Measurements from ENCODE around the gene UBAC2. TPM values are rescaled to one million over a fixed set of nuclear protein-coding genes. Genes with fewer than 3 reads are reported as not detected.

The UBAC2 gene
- total and polyA plus RNA-seq, 4 donors = 49.9 to 77.1 (median 53.7) TPM

DNA sequence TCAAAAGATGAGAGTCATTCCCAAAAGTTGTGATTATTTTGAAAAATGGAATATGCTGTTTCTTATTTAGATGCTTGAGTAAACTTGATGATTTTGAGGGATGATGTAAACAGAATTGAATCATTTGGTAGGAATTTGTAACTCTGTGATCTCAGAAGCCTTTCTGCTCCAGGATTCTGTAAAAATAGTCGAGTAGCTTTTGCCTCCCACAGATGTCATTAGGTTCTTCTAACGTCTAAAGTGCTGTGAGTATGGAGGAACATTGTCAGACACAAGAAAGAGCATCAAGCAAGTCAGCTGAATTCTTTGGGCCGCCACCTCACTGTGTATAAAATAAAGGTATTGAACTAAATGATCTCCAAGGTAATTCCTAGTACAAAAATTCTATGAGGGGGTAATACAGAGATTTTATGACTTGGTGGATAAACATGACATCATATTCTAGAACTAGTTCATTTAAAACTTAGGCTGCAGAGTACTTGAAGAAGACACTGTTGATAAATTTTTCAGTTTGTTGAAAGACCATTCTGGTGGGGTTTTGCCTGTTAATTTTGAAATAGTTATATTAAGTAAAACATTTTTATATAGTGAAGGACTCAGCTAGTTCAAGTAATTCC is 107.9 kb downstream of the UBAC2 start:
- peaks cover 0 to 14% (median 5%) of the 10 kb centered on the region in 5 donors for H3K4me1 ChIP-seq (ENCODE audit: control insufficient read depth in 5 of 5, insufficient read depth in 5 of 5, low read length in 5 of 5)
- no peaks in the 10 kb centered on the region for H3K27me3 ChIP-seq (ENCODE audit: control insufficient read depth in 3 of 3, insufficient read depth in 3 of 3, low read length in 2 of 3)
- no peak overlapping the region for H3K9ac ChIP-seq (ENCODE audit: insufficient read depth in 1 of 2, low read length in 2 of 2)
- 81 to 93% methylated on average over 3 of the region's 3 CpGs for WGBS, 2 donors
- H3K36me3 ChIP-seq (ENCODE audit: control insufficient read depth in 4 of 4, insufficient read depth in 4 of 4, low read length in 4 of 4) = peaks cover 0 to 5% (median 0%) of the 10 kb centered on the region in 4 donors
- TF ChIP-seq CTCF (IDR thresholded peaks at IDR 0.05; ENCODE audit: control extremely low read depth, extremely low read depth) = no peak
- H3K27ac ChIP-seq (ENCODE audit: low read depth in 1 of 2, low read length in 1 of 2) = no peak overlapping the region
- no peaks in the 10 kb centered on the region for H3K9me3 ChIP-seq (ENCODE audit: control insufficient read depth in 4 of 4, insufficient read depth in 3 of 4, low read length in 3 of 4)
- no peak overlapping the region for H3K4me3 ChIP-seq
- ATAC-seq (ENCODE audit: insufficient read depth, low FRiP score) = no peak
- no peak for DNase-seq

DNA sequence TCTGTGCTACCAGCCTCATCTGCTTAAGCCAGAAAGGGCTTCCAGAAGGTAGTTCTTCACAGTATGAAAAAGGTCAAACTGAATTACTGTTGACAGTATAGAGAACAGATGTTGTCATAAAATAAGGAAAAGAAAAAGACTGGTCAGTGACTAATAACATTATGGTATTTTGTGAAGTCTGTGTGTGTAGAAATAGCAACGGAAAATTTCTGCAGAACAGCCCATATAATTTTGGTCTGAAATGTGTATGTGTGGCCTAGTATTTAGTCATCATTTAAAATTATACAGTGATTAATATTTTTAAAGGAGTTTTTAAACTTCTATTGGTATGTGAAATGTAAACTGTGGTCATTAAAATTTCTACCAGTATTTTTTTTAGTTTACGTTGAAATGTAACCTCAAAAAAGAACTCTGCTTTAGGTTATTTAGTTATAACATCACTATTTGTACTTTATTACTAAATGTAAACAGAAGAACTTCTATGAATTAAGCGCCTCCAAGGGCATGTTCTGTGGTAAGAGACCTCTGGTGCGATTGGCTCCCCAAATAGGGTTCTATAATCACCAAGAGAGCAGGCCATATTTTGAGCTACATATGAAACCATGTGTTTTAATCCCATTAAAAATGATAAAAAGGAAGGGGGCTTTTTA is 109.9 kb downstream of the UBAC2 start:
- ATAC-seq (ENCODE audit: insufficient read depth, low FRiP score) (no peak), DNase-seq (no peak)
- Histone ChIP-seq H3K9me3 (ENCODE audit: control insufficient read depth in 4 of 4, insufficient read depth in 3 of 4, low read length in 3 of 4) (no peaks in the 10 kb centered on the region), H3K36me3 (ENCODE audit: control insufficient read depth in 4 of 4, insufficient read depth in 4 of 4, low read length in 4 of 4) (peaks cover 0 to 6% (median under 1%) of the 10 kb centered on the region in 4 donors), H3K27me3 (ENCODE audit: control insufficient read depth in 3 of 3, insufficient read depth in 3 of 3, low read length in 2 of 3) (no peaks in the 10 kb centered on the region), H3K9ac (ENCODE audit: insufficient read depth in 1 of 2, low read length in 2 of 2) (no peak overlapping the region), H3K4me3 (no peak overlapping the region), H3K4me1 (ENCODE audit: control insufficient read depth in 5 of 5, insufficient read depth in 5 of 5, low read length in 5 of 5) (peaks cover 0 to 14% (median 5%) of the 10 kb centered on the region in 5 donors), H3K27ac (ENCODE audit: low read depth in 1 of 2, low read length in 1 of 2) (no peak overlapping the region)
- WGBS, 2 donors = 79% methylated on average over 4 of the region's 4 CpGs
- TF ChIP-seq CTCF (IDR thresholded peaks at IDR 0.05; ENCODE audit: control extremely low read depth, extremely low read depth) = no peak

GRCh38 chr13:99311137-99311536 is 110.5 kb downstream of the UBAC2 start:
- Histone ChIP-seq H3K4me1 (ENCODE audit: control insufficient read depth in 5 of 5, insufficient read depth in 5 of 5, low read length in 5 of 5) (peaks cover 0 to 14% (median 7%) of the 10 kb centered on the region in 5 donors), H3K9ac (ENCODE audit: insufficient read depth in 1 of 2, low read length in 2 of 2) (no peak overlapping the region), H3K27ac (ENCODE audit: low read depth in 1 of 2, low read length in 1 of 2) (no peak overlapping the region), H3K4me3 (no peak overlapping the region), H3K27me3 (ENCODE audit: control insufficient read depth in 3 of 3, insufficient read depth in 3 of 3, low read length in 2 of 3) (no peaks in the 10 kb centered on the region), H3K9me3 (ENCODE audit: control insufficient read depth in 4 of 4, insufficient read depth in 3 of 4, low read length in 3 of 4) (no peaks in the 10 kb centered on the region), H3K36me3 (ENCODE audit: control insufficient read depth in 4 of 4, insufficient read depth in 4 of 4, low read length in 4 of 4) (peaks cover 0 to 6% (median under 1%) of the 10 kb centered on the region in 4 donors)
- ATAC-seq (ENCODE audit: insufficient read depth, low FRiP score) (no peak), DNase-seq (no peak)
- WGBS, 2 donors = 81 to 88% methylated on average over 4 of the region's 4 CpGs
- TF ChIP-seq CTCF (IDR thresholded peaks at IDR 0.05; ENCODE audit: control extremely low read depth, extremely low read depth) = no peak
